GM12891 (cell line): Measurements from ENCODE around the gene F2RL1.
A peak's percentile ranks its signal among the peaks of the same experiment; 100 is the strongest.
"Not testable (repeated sequence)": the region's sequence is repeated elsewhere in the genome, so short reads cannot be mapped to it uniquely, and the experiment has no call there.

Source experiments
- DNase-seq: peaks from one replicate; pipeline ENCODE4 v3.0.0; 2011; ENCODE audit warnings: low spot score; ENCODE audit not compliant: insufficient read length
- FAIRE-seq: peaks from 2 replicates; lab custom pipeline; 2011; peaks lifted over from hg19 to GRCh38; lab: Jason Lieb, UNC
- PAX5 ChIP-seq: IDR thresholded peaks from 2 replicates; pipeline ENCODE4 v1.6.1; 2011; ENCODE audit warnings: low read length, moderate library complexity, mild to moderate bottlenecking; ENCODE audit not compliant: insufficient read depth, severe bottlenecking
- POLR2A ChIP-seq: IDR thresholded peaks from 2 replicates; pipeline ENCODE4 v1.6.1; 2011; ENCODE audit warnings: low read depth, low read length, control low read depth
- POLR2AphosphoS5 ChIP-seq: IDR thresholded peaks from 2 replicates; pipeline ENCODE4 v1.6.1; 2011; ENCODE audit warnings: low read depth, low read length, control low read depth
- POU2F2 ChIP-seq: IDR thresholded peaks from 2 replicates; pipeline ENCODE4 v1.6.1; 2011; ENCODE audit warnings: low read depth, mild to moderate bottlenecking, control low read depth, low read length, moderate library complexity
- SPI1 ChIP-seq: IDR thresholded peaks from 2 replicates; pipeline ENCODE4 v1.6.1; 2011; ENCODE audit warnings: low read depth, low read length, control low read depth
- TAF1 ChIP-seq: IDR thresholded peaks from 2 replicates; pipeline ENCODE4 v1.6.1; 2011; ENCODE audit warnings: low read depth, low read length, control low read depth

The F2RL1 gene

GRCh38 chr5:76849419-76850291 lies 30.8 kb downstream of the F2RL1 start, which contains the start of gene S100Z:
S100Z (plus strand) TSS chr5:76850014; CDS start chr5:76875360, 25,346 bp downstream.
- FAIRE-seq (no peak), DNase-seq (no peak)
- TF ChIP-seq SPI1 (no peak), TAF1 (no peak), POLR2A (no peak), POLR2AphosphoS5 (no peak), POU2F2 (no peak), PAX5 (no peak)

- FAIRE-seq = no peak
- TF ChIP-seq TAF1 = no peak
- no peak for TF ChIP-seq PAX5
- TF ChIP-seq POLR2AphosphoS5 = no peak
- TF ChIP-seq SPI1 = no peak
- TF ChIP-seq POLR2A = no peak
- no peak for TF ChIP-seq POU2F2
- no peak for DNase-seq
Measured at GRCh38 chr5:76850543-76851145, 31.8 kb downstream of the F2RL1 start.

DNA sequence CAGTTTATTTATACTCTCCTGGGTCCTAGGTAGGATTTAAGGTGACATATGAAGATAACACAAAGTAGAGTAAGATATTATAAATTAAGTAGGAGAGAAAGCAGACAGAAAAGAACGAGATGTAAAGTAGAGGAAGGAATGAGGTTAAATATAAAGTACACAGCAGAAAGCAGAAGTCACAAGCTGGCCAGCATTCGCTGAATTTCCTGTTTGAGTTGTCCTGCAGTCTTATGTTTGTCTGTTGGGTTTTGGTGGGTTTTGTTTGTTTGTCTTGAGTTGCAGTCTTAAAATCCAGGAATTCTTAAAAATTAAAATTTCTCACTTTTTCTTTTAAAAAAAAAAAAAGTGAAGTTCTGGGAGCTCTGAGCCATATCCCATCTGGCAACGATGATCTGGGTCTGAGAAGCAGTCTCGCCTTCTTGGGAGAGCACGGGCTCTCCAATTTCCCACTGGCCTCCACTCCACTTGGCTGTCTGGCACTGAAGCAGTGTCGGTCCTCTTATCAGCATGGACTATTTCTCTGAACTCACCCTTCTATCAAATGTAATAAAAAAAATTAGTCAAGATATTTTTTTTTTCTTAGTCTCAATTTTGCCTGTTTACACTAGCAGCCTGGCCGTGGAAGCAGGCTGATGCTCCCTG lies 33.0 kb downstream of the F2RL1 start:
- FAIRE-seq (no peak), DNase-seq (no peak)
- TF ChIP-seq POLR2A (no peak), POLR2AphosphoS5 (no peak), TAF1 (no peak), PAX5 (no peak), SPI1 (peak; percentile 50; the same call in 1 of the 2 replicates), POU2F2 (no peak)

DNA sequence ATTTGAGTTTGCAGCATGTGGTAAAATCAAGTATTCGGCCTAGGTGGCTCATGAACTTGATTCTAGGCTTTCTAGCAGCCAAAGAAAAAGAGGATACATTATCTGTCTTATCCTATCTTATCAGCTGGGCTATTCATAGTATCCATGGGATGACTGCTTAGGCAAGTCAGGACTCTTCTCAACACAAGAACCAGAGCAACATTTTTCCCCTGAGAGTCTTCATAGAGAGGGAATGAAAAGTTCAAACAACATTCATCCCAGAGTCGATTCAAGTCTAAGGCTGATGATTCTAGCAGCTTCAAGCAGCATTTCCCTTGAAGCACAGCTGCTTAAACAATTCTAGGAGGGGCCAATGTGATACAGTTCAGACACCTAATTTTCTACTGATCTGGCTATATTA lies 33.9 kb downstream of the F2RL1 start:
- FAIRE-seq = no peak
- TF ChIP-seq POLR2AphosphoS5 (no peak), TAF1 (no peak), PAX5 (no peak), POU2F2 (no peak), SPI1 (no peak), POLR2A (no peak)

DNA sequence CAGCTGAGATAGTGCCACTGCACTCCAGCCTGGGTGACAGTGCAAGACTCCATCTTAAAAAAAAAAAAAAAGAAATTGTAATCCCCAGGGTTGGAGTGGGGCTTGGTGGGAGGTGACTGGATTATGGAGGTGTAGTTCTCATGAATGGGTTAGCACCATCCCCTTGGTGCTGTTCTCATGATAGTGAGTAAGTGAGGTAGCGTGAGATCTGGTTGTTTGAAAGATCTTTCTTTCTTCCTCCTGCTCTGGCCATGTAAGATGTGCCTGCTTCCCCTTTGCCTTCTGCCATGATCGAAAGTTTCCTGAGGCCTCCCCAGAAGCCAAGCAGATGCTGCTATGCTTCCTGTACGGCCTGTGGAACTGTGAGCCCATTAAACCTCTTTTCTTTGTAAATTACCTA lies 34.9 kb downstream of the F2RL1 start:
- not testable (repeated sequence) for DNase-seq, FAIRE-seq

More for the DNA sequence above, 33.9 kb downstream of the F2RL1 start:
- no peak for DNase-seq

GRCh38 chr5:76854644-76855043 lies 35.8 kb downstream of the F2RL1 start:
- DNase-seq = no peak
- no peak for TF ChIP-seq SPI1
- TF ChIP-seq TAF1 = no peak
- TF ChIP-seq PAX5 = no peak
- TF ChIP-seq POU2F2 = no peak
- no peak for TF ChIP-seq POLR2A
- no peak for TF ChIP-seq POLR2AphosphoS5
- no peak for FAIRE-seq

DNA sequence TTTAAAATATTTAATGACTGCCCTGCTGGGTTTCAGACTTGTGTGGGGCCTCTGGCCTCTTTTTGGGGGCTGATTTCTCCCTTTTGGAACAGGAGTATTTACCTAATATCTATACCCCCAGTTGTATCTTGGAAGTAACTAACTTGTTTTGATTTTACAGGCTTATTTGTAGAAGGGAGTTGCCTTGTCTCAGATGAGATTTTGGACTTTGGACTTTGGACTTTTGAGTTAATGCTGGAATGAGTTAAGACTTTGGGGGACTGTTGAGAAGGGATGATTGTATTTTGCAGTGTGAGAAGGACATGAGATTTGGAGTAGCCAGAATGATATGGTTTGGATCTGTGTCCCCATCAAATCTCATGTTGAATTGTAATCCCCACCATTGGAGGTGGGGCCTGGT lies 36.7 kb downstream of the F2RL1 start:
- DNase-seq, FAIRE-seq: not testable (repeated sequence)

- FAIRE-seq (no peak), DNase-seq (no peak)
- TF ChIP-seq POU2F2 (no peak), POLR2A (no peak), SPI1 (no peak), POLR2AphosphoS5 (no peak), PAX5 (no peak), TAF1 (no peak)
Measured at GRCh38 chr5:76855961-76856360, 37.1 kb downstream of the F2RL1 start.

DNA sequence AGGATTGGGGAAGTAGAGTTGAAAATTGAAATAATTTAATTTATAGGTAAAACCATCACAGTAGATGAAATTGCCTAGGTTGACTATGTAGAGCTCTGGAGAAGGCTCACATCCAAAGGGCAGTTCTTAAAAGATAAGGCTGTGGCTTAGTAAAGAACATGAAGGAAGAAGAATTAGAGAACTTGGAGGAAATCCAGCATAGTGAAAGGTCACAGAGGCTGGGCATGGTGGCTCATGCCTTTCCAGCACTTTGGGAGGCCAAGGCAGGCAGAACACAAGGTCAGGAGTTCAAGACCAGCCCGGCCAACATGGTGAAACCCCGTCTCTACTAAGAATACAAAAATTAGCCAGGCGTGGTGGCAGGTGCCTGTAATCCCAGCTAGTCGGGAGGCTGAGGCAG lies 38.0 kb downstream of the F2RL1 start:
- DNase-seq = not testable (repeated sequence)

GRCh38 chr5:76859591-76860247 lies 40.9 kb downstream of the F2RL1 start:
- FAIRE-seq = no peak
- no peak for TF ChIP-seq SPI1
- no peak for DNase-seq

More for the DNA sequence above, 38.0 kb downstream of the F2RL1 start:
- not testable (repeated sequence) for FAIRE-seq
